Breast epithelium (tissue), 4 donors: ENCODE results near the gene CDCA3. TPM values are rescaled to one million over a fixed set of nuclear protein-coding genes. Genes with fewer than 3 reads are reported as not detected.
A peak's percentile ranks its signal among the peaks of the same experiment; 100 is the strongest.

Source experiments
- DNase-seq, 2 donors: peaks; one replicate each; pipeline ENCODE4 v3.0.0-alpha.2; 2019; ENCODE audit warnings: low spot score in 2 of 2
- H3K27ac ChIP-seq, 2 donors: fragments of 200-600 bp; sonication (generic) in 1 of 2; one replicate each; pipeline ENCODE4 v1.5.1; 2016 to 2019; ENCODE audit warnings: mild to moderate bottlenecking in 1 of 2
- H3K27me3 ChIP-seq, 2 donors: fragments of 200-600 bp; sonication (generic) in 1 of 2; one replicate each; pipeline versions ENCODE4 v1.5.1 to v1.6.0; 2017 to 2019; ENCODE audit warnings: control low read depth in 1 of 2, mild to moderate bottlenecking in 1 of 2
- H3K36me3 ChIP-seq: fragments of 200-600 bp; one replicate; pipeline ENCODE4 v1.5.1; 2019
- H3K4me1 ChIP-seq, 2 donors: fragments of 200-600 bp; sonication (generic); one replicate each; pipeline ENCODE4 v1.5.1; 2016 to 2019; ENCODE audit warnings: control low read depth in 1 of 2
- H3K4me3 ChIP-seq, 3 donors: fragments of 200-600 bp; sonication (generic); 1 replicate in 2 of 3; 2 replicates in 1 of 3; pipeline ENCODE4 v1.5.1; 2016 to 2019; ENCODE audit warnings: mild to moderate bottlenecking in 3 of 3, moderate library complexity in 2 of 3
- H3K9me3 ChIP-seq, 2 donors: fragments of 200-600 bp; sonication (generic) in 1 of 2; one replicate each; pipeline ENCODE4 v1.5.1; 2016 to 2019; ENCODE audit warnings: control low read depth in 1 of 2
- POLR2A ChIP-seq: fragments of 450-650 bp; IDR thresholded peaks from one replicate; pipeline ENCODE4 v1.6.1; 2016; ENCODE audit warnings: antibody characterized with exemption, mild to moderate bottlenecking, moderate library complexity
- POLR2AphosphoS5 ChIP-seq, 3 donors: sonication (generic); formaldehyde crosslinking; IDR thresholded peaks; one replicate each; pipeline ENCODE4 v1.6.1; 2017; ENCODE audit warnings: antibody characterized with exemption in 3 of 3
- intact Hi-C: fragments of 100-400 bp; cut with DNase I; formaldehyde crosslinking; loops from one replicate; pipeline ENCODE4 v1.15.1; 2023; ENCODE audit warnings: low total_unique reads
- total RNA-seq, 3 donors: library from RNA; depleted of rRNA; stranded (reverse); fragments of >200 nt; gene quantifications; one replicate each; pipeline ENCODE4 v1.1.0, GENCODE V29; 2016
- TF ChIP-seq, protein P1 (sequence below), 3 donors: fragments of 450-650 bp; IDR thresholded peaks; one replicate each; pipeline ENCODE4 v1.5.1; 2016 to 2017; ENCODE audit warnings: antibody characterized with exemption in 3 of 3, mild to moderate bottlenecking in 3 of 3, moderate library complexity in 3 of 3

The CDCA3 gene
- total RNA-seq, 3 donors from 2014 or later, result 0.33 to 3.0 (median 1.8) TPM

DNA sequence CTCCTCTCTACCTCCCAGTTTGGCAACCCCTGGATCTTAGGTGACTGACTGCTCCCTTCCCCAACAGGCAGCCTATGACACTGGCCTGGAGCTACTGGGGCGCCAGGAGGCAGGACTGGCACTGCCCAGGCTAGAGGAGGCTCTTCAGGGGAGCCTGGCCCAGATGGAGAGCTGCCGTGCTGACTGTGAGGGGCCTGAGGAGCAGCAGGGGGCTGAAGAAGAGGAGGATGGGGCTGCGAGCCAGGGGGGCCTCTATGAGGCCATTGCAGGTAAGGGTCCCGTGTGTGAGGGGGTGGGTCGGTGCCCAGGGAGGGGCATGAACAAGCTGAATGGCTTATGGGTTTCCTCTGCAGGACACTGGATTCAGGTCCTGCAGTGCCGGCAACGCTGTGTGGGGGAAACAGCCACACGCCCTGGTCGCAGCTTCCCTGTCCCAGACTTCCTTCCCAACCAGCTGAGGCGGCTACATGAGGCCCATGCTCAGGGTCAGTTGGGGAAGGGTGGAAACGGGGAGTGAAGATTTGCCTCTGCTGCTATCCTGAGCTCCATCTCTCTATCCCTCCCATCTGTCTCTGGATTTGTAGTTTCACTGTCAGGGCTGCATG is 20.7 kb downstream of the CDCA3 start:
- Histone ChIP-seq H3K36me3 (no peaks in the 10 kb centered on the region), H3K27ac (peak overlapping the region in 1 of 2 donors; percentile 11), H3K27me3 (no peaks in the 10 kb centered on the region), H3K9me3 (no peaks in the 10 kb centered on the region), H3K4me1 (peaks cover 0 to 10% of the 10 kb centered on the region in 2 donors), H3K4me3 (no peak overlapping the region)
- TF ChIP-seq POLR2AphosphoS5 (IDR thresholded peaks at IDR 0.05), result no peak
- TF ChIP-seq POLR2A, result no peak
- TF ChIP-seq, protein P1, sequence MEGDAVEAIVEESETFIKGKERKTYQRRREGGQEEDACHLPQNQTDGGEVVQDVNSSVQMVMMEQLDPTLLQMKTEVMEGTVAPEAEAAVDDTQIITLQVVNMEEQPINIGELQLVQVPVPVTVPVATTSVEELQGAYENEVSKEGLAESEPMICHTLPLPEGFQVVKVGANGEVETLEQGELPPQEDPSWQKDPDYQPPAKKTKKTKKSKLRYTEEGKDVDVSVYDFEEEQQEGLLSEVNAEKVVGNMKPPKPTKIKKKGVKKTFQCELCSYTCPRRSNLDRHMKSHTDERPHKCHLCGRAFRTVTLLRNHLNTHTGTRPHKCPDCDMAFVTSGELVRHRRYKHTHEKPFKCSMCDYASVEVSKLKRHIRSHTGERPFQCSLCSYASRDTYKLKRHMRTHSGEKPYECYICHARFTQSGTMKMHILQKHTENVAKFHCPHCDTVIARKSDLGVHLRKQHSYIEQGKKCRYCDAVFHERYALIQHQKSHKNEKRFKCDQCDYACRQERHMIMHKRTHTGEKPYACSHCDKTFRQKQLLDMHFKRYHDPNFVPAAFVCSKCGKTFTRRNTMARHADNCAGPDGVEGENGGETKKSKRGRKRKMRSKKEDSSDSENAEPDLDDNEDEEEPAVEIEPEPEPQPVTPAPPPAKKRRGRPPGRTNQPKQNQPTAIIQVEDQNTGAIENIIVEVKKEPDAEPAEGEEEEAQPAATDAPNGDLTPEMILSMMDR (IDR thresholded peaks at IDR 0.05), result no peak
- DNase-seq, result no peak
- intact Hi-C loops, result no loop called here

DNA sequence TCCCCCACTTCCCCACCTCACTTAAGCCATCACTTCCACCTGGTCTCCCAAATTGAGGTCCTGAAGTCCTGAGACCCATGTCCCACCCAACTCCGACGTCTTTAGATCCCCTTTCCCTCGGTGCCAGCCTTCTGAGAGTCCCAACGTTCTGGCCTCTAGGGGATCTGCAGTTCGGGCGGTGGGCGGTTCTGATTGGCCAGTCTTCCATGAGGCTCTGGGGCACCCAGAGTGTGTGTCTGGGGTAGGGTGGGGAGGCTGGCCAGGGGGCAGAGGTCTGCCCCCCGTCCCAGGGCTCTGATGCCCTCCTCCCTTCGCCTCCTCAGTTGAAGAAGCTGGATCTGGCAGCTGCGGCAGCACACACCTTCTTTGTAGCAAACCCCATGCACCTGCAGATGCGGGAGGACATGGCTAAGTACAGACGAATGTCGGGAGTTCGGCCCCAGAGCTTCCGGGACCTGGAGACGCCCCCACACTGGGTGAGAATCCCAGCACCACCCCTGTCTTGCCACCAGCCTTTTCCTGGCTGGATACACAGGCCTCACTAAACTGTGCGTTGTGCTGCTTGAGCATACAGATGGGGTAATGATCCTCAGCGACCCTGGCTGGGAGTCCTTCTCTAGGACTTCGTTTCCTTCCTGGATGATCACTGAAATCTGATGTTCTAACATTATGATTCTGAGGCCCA is 21.4 kb downstream of the CDCA3 start:
- DNase-seq, result no peak
- no peak for TF ChIP-seq POLR2A
- TF ChIP-seq, protein P1 (IDR thresholded peaks at IDR 0.05), result no peak
- no peak for TF ChIP-seq POLR2AphosphoS5 (IDR thresholded peaks at IDR 0.05)
- H3K36me3 ChIP-seq, result no peaks in the 10 kb centered on the region
- no peaks in the 10 kb centered on the region for H3K9me3 ChIP-seq
- peak overlapping the region; percentile 62 to 88 (median 84) for H3K4me3 ChIP-seq
- intact Hi-C loops, result loop anchor here (10.0 kb wide), 1 partner anchor 215 kb away; no protein-coding TSS in a partner anchor
- H3K27me3 ChIP-seq, result no peaks in the 10 kb centered on the region
- H3K4me1 ChIP-seq, result peaks cover 0 to 14% of the 10 kb centered on the region in 2 donors
- peak overlapping the region; percentile 76 to 89 for H3K27ac ChIP-seq

DNA sequence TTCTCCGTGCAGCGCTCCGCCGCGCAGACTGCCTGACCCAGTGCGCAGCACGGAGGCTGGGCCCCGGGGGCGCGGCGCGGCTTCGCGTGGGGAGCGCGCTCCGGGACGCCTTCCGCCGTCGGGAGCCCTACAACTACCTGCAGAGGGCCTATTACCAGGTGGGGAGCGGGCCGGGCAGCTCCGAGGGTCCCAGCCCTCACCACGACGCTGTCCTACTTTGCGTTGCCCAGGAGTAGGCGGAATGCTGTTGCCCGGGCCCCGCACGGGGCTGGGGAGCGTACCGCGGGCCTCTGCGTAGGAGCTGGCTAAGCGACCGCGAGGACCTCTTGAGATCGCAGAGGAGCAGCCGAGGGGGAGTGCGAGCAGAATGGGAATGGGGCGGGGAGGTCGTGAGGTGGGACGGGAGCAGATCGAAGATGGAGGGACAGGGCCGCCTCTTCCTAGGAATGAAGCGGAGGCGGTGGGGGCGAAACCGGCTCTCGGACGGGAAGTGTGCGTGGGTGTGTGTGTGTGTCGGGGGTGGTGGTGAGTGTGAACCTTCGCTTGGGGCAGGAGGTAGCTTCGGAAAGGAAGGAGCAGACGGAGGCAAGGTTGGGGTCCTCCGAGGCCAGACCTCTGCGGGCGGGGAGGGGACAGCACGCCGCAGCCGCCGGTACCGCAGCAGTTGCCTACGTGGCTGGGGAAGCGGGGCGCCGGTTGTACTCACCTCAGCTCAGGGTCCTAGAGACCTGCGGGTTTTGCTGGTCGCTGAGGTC is 22.1 kb downstream of the CDCA3 start:
- intact Hi-C loops, result loop anchor here (10.0 kb wide), 1 partner anchor 214 kb away; no protein-coding TSS in a partner anchor
- H3K4me1 ChIP-seq, result peaks cover 0 to 14% of the 10 kb centered on the region in 2 donors
- TF ChIP-seq, protein P1 (IDR thresholded peaks at IDR 0.05), result no peak
- TF ChIP-seq POLR2A, result peak; percentile 34
- TF ChIP-seq POLR2AphosphoS5 (IDR thresholded peaks at IDR 0.05), result peak in 2 of 3 donors; percentile 4 to 50

DNA sequence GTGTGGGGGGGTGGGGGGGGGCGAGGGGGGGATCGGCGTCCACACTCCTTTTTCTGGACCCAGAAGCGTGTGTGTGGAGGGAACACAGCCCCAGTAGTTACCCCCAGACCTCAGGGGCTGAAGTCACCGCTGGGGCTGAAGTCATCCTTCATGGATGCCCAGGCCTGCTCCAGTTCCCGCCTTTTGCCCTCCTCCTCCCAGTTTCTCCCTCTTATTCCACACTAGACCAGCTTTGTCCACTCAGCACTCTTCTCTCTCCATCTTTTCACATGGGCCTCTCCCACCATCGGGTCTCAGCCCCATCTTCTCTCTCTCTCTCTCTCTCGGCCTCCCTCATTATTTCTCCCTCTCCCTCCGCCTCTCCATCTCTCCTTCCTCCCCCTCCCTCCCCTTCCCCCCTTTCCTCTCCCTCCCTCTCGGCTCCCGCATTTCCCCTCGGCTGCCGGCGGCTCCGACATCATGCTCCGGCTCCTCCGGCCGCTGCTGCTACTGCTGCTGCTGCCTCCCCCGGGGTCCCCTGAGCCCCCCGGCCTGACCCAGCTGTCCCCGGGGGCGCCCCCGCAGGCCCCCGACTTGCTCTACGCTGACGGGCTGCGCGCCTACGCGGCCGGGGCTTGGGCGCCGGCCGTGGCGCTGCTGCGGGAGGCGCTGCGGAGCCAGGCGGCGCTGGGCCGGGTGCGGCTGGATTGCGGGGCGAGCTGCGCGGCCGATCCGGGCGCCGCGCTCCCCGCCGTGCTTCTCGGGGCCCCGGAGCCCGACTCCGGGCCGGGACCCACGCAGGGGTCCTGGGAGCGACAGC is 22.9 kb downstream of the CDCA3 start, which contains the start of gene P3H3:
Gene P3H3, plus strand, starts transcription at position 426 of the 799 bp plus-strand sequence. Its CDS starts 34 bp downstream, at position 460.
- Histone ChIP-seq H3K27ac (peak within 1 kb of the TSS; percentile 76 to 89), H3K9me3 (no peaks in the 10 kb centered on the region), H3K4me1 (peaks cover 0 to 14% of the 10 kb centered on the region in 2 donors), H3K36me3 (no peaks in the 10 kb centered on the region), H3K4me3 (peak within 1 kb of the TSS; percentile 62 to 88 (median 84)), H3K27me3 (peaks cover 5 to 12% of the 10 kb centered on the region in 2 donors)
- intact Hi-C loops, result loop anchor here (10.0 kb wide), 1 partner anchor 213 kb away; no protein-coding TSS in a partner anchor
- DNase-seq, result no peak
- no peak for TF ChIP-seq POLR2AphosphoS5 (IDR thresholded peaks at IDR 0.05)
- TF ChIP-seq POLR2A, result no peak
- TF ChIP-seq, protein P1 (IDR thresholded peaks at IDR 0.05), result no peak

More for the DNA sequence above, 22.1 kb downstream of the CDCA3 start:
- no peaks in the 10 kb centered on the region for H3K36me3 ChIP-seq
- DNase-seq, result no peak
- no peaks in the 10 kb centered on the region for H3K9me3 ChIP-seq
- H3K27ac ChIP-seq, result peak overlapping the region; percentile 76 to 89
- H3K4me3 ChIP-seq, result peak overlapping the region; percentile 62 to 88 (median 84)
- peaks cover 0 to 5% of the 10 kb centered on the region in 2 donors for H3K27me3 ChIP-seq
